Mesenteric fat pad (tissue), 1 donor: ENCODE measurements around the gene LAMC3. TPM values are rescaled to one million over a fixed set of nuclear protein-coding genes. Genes with fewer than 3 reads are reported as not detected.

Experiments used
- DNase-seq: peaks from one replicate; pipeline ENCODE4 v3.0.0-alpha.2; 2020; ENCODE audit warnings: low spot score
- total RNA-seq: library from RNA; stranded (reverse); fragmentation: NEBNext Ultra II Directional; extraction: Animal tissue kit (Norgen Biotek cat#: 25700); gene quantifications from one replicate; pipeline ENCODE4 v1.2.1, GENCODE V29; 2021
- donor health status: DM: yes; HTN: yes; CAD: no.

Gene LAMC3
- total RNA-seq, 1 donor from 2014 or later: 4.8 TPM

- no peak for DNase-seq
Observed at GRCh38 chr9:131043087-131043486, 34.1 kb downstream of the LAMC3 start.

GRCh38 chr9:131043646-131044045, 34.7 kb downstream of the LAMC3 start:
- no peak for DNase-seq

- DNase-seq: no peak
Observed at GRCh38 chr9:131045300-131046092, 36.5 kb downstream of the LAMC3 start.

- DNase-seq: no peak
Observed at GRCh38 chr9:131046093-131046380, 37.1 kb downstream of the LAMC3 start.

GRCh38 chr9:131046581-131047202, 37.7 kb downstream of the LAMC3 start:
- DNase-seq: no peak

GRCh38 chr9:131048332-131048731, 39.4 kb downstream of the LAMC3 start:
- no peak for DNase-seq

GRCh38 chr9:131048820-131049219, 39.8 kb downstream of the LAMC3 start:
- no peak for DNase-seq

GRCh38 chr9:131049829-131050715, 41.1 kb downstream of the LAMC3 start:
- DNase-seq: no peak

GRCh38 chr9:131050831-131051230, 41.9 kb downstream of the LAMC3 start:
- DNase-seq: no peak

GRCh38 chr9:131051592-131052517, 42.9 kb downstream of the LAMC3 start:
- no peak for DNase-seq

GRCh38 chr9:131053896-131054295, 44.9 kb downstream of the LAMC3 start:
- no peak for DNase-seq

GRCh38 chr9:131056781-131057506, 48.0 kb downstream of the LAMC3 start:
- no peak for DNase-seq

- no peak for DNase-seq
Observed at GRCh38 chr9:131060900-131061630, 52.1 kb downstream of the LAMC3 start.

GRCh38 chr9:131062969-131063368, 54.0 kb downstream of the LAMC3 start:
- no peak for DNase-seq

GRCh38 chr9:131065599-131065998, 56.6 kb downstream of the LAMC3 start:
- DNase-seq: no peak

GRCh38 chr9:131067625-131068024, 58.7 kb downstream of the LAMC3 start:
- no peak for DNase-seq

GRCh38 chr9:131068076-131068816, 59.3 kb downstream of the LAMC3 start:
- DNase-seq: no peak

GRCh38 chr9:131069699-131070098, 60.7 kb downstream of the LAMC3 start:
- DNase-seq: no peak
